HEK293 (cell line): ENCODE measurements around the gene VASP.

Experiments
- CTCF ChIA-PET: fragments of 350-600 bp; formaldehyde crosslinking; extraction: SDS; loops from one replicate; lab custom pipeline; 2021; ENCODE audit warnings: antibody characterized with exemption; lab: Yijun Ruan, JAX
- POLR2A ChIA-PET: fragments of 300-600 bp; formaldehyde crosslinking; extraction: SDS; loops from one replicate; lab custom pipeline; 2020; ENCODE audit warnings: antibody characterized with exemption, inconsistent platforms; lab: Yijun Ruan, JAX
- H3K27ac ChIP-seq: fragments of 200-500 bp; sonication (Bioruptor generic); 2 replicates; pipeline ENCODE4 v1.5.1; 2014; ENCODE audit warnings: low read depth, low read length, control low read depth, inconsistent platforms; ENCODE audit errors: extremely low read depth
- H3K36me3 ChIP-seq, 2 experiments: fragments of 200-500 bp in 1 of 2; sonication (Bioruptor generic) in 1 of 2; 1 replicate in 1 of 2; 2 replicates in 1 of 2; pipeline ENCODE4 v1.5.1; 2014 to 2017; ENCODE audit warnings: inconsistent platforms in 2 of 2, low read length in 2 of 2; ENCODE audit not compliant: control insufficient read depth in 2 of 2, insufficient read depth in 1 of 2
- H3K4me1 ChIP-seq: fragments of 200-500 bp; sonication (Bioruptor generic); 2 replicates; pipeline ENCODE4 v1.5.1; 2014; ENCODE audit warnings: mild to moderate bottlenecking, low read length, inconsistent platforms; ENCODE audit not compliant: control insufficient read depth, insufficient read depth
- H3K4me3 ChIP-seq: 2 replicates; pipeline ENCODE4 v1.5.1; 2011; ENCODE audit warnings: low read depth, mild to moderate bottlenecking, control low read depth, low read length, moderate library complexity
- H3K9me3 ChIP-seq: fragments of 200-500 bp; sonication (Bioruptor generic); 2 replicates; pipeline ENCODE4 v1.5.1; 2014; ENCODE audit warnings: low read depth, low read length, inconsistent platforms; ENCODE audit not compliant: control insufficient read depth, insufficient read depth
- BCL11B ChIP-seq: fragments of 450-650 bp; formaldehyde crosslinking; IDR thresholded peaks from 2 replicates; pipeline ENCODE4 v1.5.1; 2016; ENCODE audit warnings: low read depth, missing biosample characterization, missing genetic modification characterization
- GLI2 ChIP-seq: fragments of 450-650 bp; formaldehyde crosslinking; IDR thresholded peaks from 2 replicates; pipeline ENCODE4; 2017; ENCODE audit warnings: missing biosample characterization, missing genetic modification characterization, low read depth, borderline replicate concordance
- GLI4 ChIP-seq: fragments of 450-650 bp; formaldehyde crosslinking; IDR thresholded peaks from 2 replicates; pipeline ENCODE4 v1.5.1; 2016; ENCODE audit warnings: missing biosample characterization, missing genetic modification characterization
- MZF1 ChIP-seq: fragments of 450-650 bp; formaldehyde crosslinking; IDR thresholded peaks from 2 replicates; pipeline ENCODE4 v1.5.1; 2017; ENCODE audit warnings: missing biosample characterization, missing genetic modification characterization, borderline replicate concordance
- SCRT1 ChIP-seq: fragments of 450-650 bp; formaldehyde crosslinking; IDR thresholded peaks from 2 replicates; pipeline ENCODE4 v1.5.1; 2016; ENCODE audit warnings: missing biosample characterization, missing genetic modification characterization, borderline replicate concordance
- SP7 ChIP-seq: fragments of 450-650 bp; formaldehyde crosslinking; IDR thresholded peaks from 2 replicates; pipeline ENCODE4 v1.5.1; 2016; ENCODE audit warnings: missing biosample characterization, missing genetic modification characterization
- ZBTB1 ChIP-seq: fragments of 450-650 bp; formaldehyde crosslinking; IDR thresholded peaks from 2 replicates; pipeline ENCODE4 v1.5.1; 2016; ENCODE audit warnings: missing biosample characterization, missing genetic modification characterization
- ZBTB11 ChIP-seq: fragments of 450-650 bp; formaldehyde crosslinking; conservative IDR thresholded peaks from 2 replicates; pipeline ENCODE4 v1.5.1; 2016; ENCODE audit warnings: low read depth, missing biosample characterization, missing genetic modification characterization
- ZBTB17 ChIP-seq: fragments of 450-650 bp; formaldehyde crosslinking; IDR thresholded peaks from 2 replicates; pipeline ENCODE4 v1.5.1; 2016; ENCODE audit warnings: missing biosample characterization, missing genetic modification characterization
- ZFP37 ChIP-seq: fragments of 450-650 bp; formaldehyde crosslinking; IDR thresholded peaks from 2 replicates; pipeline ENCODE4 v1.5.1; 2016; ENCODE audit warnings: missing biosample characterization, missing genetic modification characterization
- ZNF10 ChIP-seq: fragments of 450-650 bp; formaldehyde crosslinking; IDR thresholded peaks from 2 replicates; pipeline ENCODE4 v1.5.1; 2017; ENCODE audit warnings: missing biosample characterization, missing genetic modification characterization
- ZNF112 ChIP-seq: fragments of 450-650 bp; formaldehyde crosslinking; IDR thresholded peaks from 2 replicates; pipeline ENCODE4 v1.5.0; 2017; ENCODE audit warnings: missing biosample characterization, missing genetic modification characterization
- ZNF138 ChIP-seq: fragments of 450-650 bp; formaldehyde crosslinking; IDR thresholded peaks from 2 replicates; pipeline ENCODE4 v1.5.1; 2016; ENCODE audit warnings: missing biosample characterization, missing genetic modification characterization, borderline replicate concordance
- ZNF214 ChIP-seq: fragments of 450-650 bp; formaldehyde crosslinking; IDR thresholded peaks from 2 replicates; pipeline ENCODE4 v1.5.1; 2017; ENCODE audit warnings: missing biosample characterization, mild to moderate bottlenecking, missing genetic modification characterization, borderline replicate concordance
- ZNF311 ChIP-seq: fragments of 450-650 bp; formaldehyde crosslinking; IDR thresholded peaks from 2 replicates; pipeline ENCODE4 v1.5.1; 2017; ENCODE audit warnings: missing biosample characterization, missing genetic modification characterization, borderline replicate concordance
- ZNF324 ChIP-seq: fragments of 450-650 bp; formaldehyde crosslinking; IDR thresholded peaks from 2 replicates; pipeline ENCODE4 v1.5.1; 2016; ENCODE audit warnings: missing biosample characterization, missing genetic modification characterization
- ZNF37A ChIP-seq: fragments of 450-650 bp; IDR thresholded peaks from 2 replicates; pipeline ENCODE4 v1.5.1; 2018; ENCODE audit warnings: missing biosample characterization, missing genetic modification characterization
- ZNF416 ChIP-seq: fragments of 450-650 bp; formaldehyde crosslinking; IDR thresholded peaks from 2 replicates; pipeline ENCODE4 v1.5.1; 2016; ENCODE audit warnings: missing biosample characterization, missing genetic modification characterization
- ZNF521 ChIP-seq: fragments of 450-650 bp; formaldehyde crosslinking; IDR thresholded peaks from 2 replicates; pipeline ENCODE4 v1.5.1; 2017; ENCODE audit warnings: missing biosample characterization, mild to moderate bottlenecking, missing genetic modification characterization
- ZNF560 ChIP-seq: fragments of 450-650 bp; formaldehyde crosslinking; IDR thresholded peaks from 2 replicates; pipeline ENCODE4 v1.5.1; 2017; ENCODE audit warnings: missing biosample characterization, missing genetic modification characterization, borderline replicate concordance
- ZNF561 ChIP-seq: fragments of 450-650 bp; IDR thresholded peaks from 2 replicates; pipeline ENCODE4 v1.5.1; 2018; ENCODE audit warnings: missing biosample characterization, missing genetic modification characterization, borderline replicate concordance
- ZNF664 ChIP-seq: fragments of 450-650 bp; formaldehyde crosslinking; IDR thresholded peaks from 2 replicates; pipeline ENCODE4 v1.5.1; 2016; ENCODE audit warnings: missing biosample characterization, missing genetic modification characterization
- ZNF704 ChIP-seq: fragments of 450-650 bp; formaldehyde crosslinking; IDR thresholded peaks from 2 replicates; pipeline ENCODE4 v1.5.1; 2016; ENCODE audit warnings: missing biosample characterization, missing genetic modification characterization
- ZNF843 ChIP-seq: fragments of 450-650 bp; formaldehyde crosslinking; IDR thresholded peaks from 2 replicates; pipeline ENCODE4 v1.5.1; 2016; ENCODE audit warnings: missing biosample characterization, missing genetic modification characterization
- ZSCAN16 ChIP-seq: fragments of 450-650 bp; formaldehyde crosslinking; IDR thresholded peaks from 2 replicates; pipeline ENCODE4 v1.5.1; 2016; ENCODE audit warnings: missing biosample characterization, missing genetic modification characterization
- TF ChIP-seq, protein P1 (sequence below): fragments of 450-650 bp; formaldehyde crosslinking; IDR thresholded peaks from 2 replicates; pipeline ENCODE4 v1.5.1; 2016; ENCODE audit warnings: missing biosample characterization, missing genetic modification characterization

The VASP gene

GRCh38 chr19:45556835-45557234 is 49.6 kb downstream of the VASP start:
- ChIA-PET POLR2A (no interaction called here), CTCF (interaction anchor here (1.0 to 6.5 kb wide), 8 partner anchors 10 to 118 kb away, joined by 3 to 60 read pairs (median 9); no protein-coding TSS in a partner anchor)
- peaks cover 0 to 5% of the 10 kb centered on the region in 2 experiments; a peak in 2 of 3 replicates for H3K36me3 ChIP-seq

GRCh38 chr19:45558399-45558878 is 51.2 kb downstream of the VASP start:
- Histone ChIP-seq H3K27ac (no peak overlapping the region), H3K36me3 (no peaks in the 10 kb centered on the region; a peak in 1 of 3 replicates), H3K4me3 (no peak overlapping the region), H3K4me1 (no peaks in the 10 kb centered on the region), H3K9me3 (no peaks in the 10 kb centered on the region)
- CTCF ChIA-PET = interaction anchor here (0.5 to 6.5 kb wide), 39 partner anchors 11 to 159 kb away, joined by 3 to 60 read pairs (median 5); partner anchors contain the start of gene OPA3
- POLR2A ChIA-PET = interaction anchor here (0.7 to 1.0 kb wide), 3 partner anchors 21 to 80 kb away, joined by 3 to 5 read pairs (median 3); partner anchors contain the start of gene OPA3
- TF ChIP-seq ZFP37 (tag by site-specific recombination) = no peak
- TF ChIP-seq ZNF214 (tag by site-specific recombination) = no peak
- TF ChIP-seq ZNF311 (tag by site-specific recombination) = no peak
- no peak for TF ChIP-seq ZNF561 (tag by site-specific recombination)
- no peak for TF ChIP-seq ZNF324 (tag by site-specific recombination)
- peak; percentile 87 for TF ChIP-seq MZF1 (tag by site-specific recombination)
- no peak for TF ChIP-seq ZSCAN16 (tag by site-specific recombination)
- TF ChIP-seq ZNF521 (tag by site-specific recombination) = no peak
- peak; percentile 64; the same call in 1 of the 2 replicates for TF ChIP-seq ZBTB17
- peak; percentile 88 for TF ChIP-seq ZNF10 (tag by site-specific recombination)
- no peak for TF ChIP-seq ZNF112 (tag by site-specific recombination)
- TF ChIP-seq SP7 (tag by site-specific recombination) = peak; percentile 34; the same call in 1 of the 2 replicates
- TF ChIP-seq ZNF560 = no peak
- no peak for TF ChIP-seq BCL11B (tag by site-specific recombination)
- TF ChIP-seq ZNF843 = 0 out of 2 replicates have a peak, but pooled peaks have one; percentile 14
- TF ChIP-seq, protein P1, sequence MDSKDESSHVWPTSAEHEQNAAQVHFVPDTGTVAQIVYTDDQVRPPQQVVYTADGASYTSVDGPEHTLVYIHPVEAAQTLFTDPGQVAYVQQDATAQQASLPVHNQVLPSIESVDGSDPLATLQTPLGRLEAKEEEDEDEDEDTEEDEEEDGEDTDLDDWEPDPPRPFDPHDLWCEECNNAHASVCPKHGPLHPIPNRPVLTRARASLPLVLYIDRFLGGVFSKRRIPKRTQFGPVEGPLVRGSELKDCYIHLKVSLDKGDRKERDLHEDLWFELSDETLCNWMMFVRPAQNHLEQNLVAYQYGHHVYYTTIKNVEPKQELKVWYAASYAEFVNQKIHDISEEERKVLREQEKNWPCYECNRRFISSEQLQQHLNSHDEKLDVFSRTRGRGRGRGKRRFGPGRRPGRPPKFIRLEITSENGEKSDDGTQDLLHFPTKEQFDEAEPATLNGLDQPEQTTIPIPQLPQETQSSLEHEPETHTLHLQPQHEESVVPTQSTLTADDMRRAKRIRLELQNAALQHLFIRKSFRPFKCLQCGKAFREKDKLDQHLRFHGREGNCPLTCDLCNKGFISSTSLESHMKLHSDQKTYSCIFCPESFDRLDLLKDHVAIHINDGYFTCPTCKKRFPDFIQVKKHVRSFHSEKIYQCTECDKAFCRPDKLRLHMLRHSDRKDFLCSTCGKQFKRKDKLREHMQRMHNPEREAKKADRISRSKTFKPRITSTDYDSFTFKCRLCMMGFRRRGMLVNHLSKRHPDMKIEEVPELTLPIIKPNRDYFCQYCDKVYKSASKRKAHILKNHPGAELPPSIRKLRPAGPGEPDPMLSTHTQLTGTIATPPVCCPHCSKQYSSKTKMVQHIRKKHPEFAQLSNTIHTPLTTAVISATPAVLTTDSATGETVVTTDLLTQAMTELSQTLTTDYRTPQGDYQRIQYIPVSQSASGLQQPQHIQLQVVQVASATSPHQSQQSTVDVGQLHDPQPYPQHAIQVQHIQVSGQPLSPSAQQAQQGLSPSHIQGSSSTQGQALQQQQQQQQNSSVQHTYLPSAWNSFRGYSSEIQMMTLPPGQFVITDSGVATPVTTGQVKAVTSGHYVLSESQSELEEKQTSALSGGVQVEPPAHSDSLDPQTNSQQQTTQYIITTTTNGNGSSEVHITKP (tag by site-specific recombination) = peak; percentile 46
- TF ChIP-seq ZNF37A (tag by site-specific recombination) = no peak
- TF ChIP-seq GLI4 (tag by site-specific recombination) = no peak

More at GRCh38 chr19:45556835-45557234, 49.6 kb downstream of the VASP start:
- TF ChIP-seq GLI2 (no peak), ZNF664 (no peak), SCRT1 (no peak), ZNF704 (tag by site-specific recombination) (no peak), ZBTB1 (tag by site-specific recombination) (no peak), ZNF416 (no peak), ZNF138 (tag by site-specific recombination) (no peak), ZBTB11 (tag by site-specific recombination) (no peak)
- TF ChIP-seq, all 188 proteins: peak for 0
- no peak overlapping the region for H3K27ac ChIP-seq
- no peaks in the 10 kb centered on the region for H3K9me3 ChIP-seq
- H3K4me3 ChIP-seq = no peak overlapping the region
- no peaks in the 10 kb centered on the region for H3K4me1 ChIP-seq
